ENCODE data around the gene NID1.

- TF ChIP-seq CTCF (IDR thresholded peaks at IDR 0.05; ENCODE audit: insufficient read depth, low read depth, low read length) (no peak), EZH2 (IDR thresholded peaks at IDR 0.05; ENCODE audit: insufficient read depth, low read length) (no peak)
Observed at GRCh38 chr1:236079703-236080102, 14.8 kb upstream of the NID1 start.

All from astrocyte (in vitro differentiated cells and primary cell).